IMR-90 (cell line): ENCODE results near the gene EZR. TPM values are rescaled to one million over a fixed set of nuclear protein-coding genes. Genes with fewer than 3 reads are reported as not detected.

Experiments used
- ATAC-seq: fragments of 200-7000 bp; cut with Tn5 transposase; 2 replicates; pipeline ENCODE4 v1.9.1; 2020; ENCODE audit warnings: low read depth, mild to moderate bottlenecking, moderate library complexity
- BruUV-seq: library from RNA; stranded (reverse); fragments of 400-500 nt; replicated peaks from 2 replicates; lab custom pipeline; 2021; lab: Mats Ljungman, UMichigan
- CTCF ChIA-PET: fragments of 300-600 bp; formaldehyde crosslinking; extraction: SDS; loops from one replicate; lab custom pipeline; 2021; ENCODE audit warnings: antibody characterized with exemption; lab: Yijun Ruan, JAX
- POLR2A ChIA-PET: fragments of 300-600 bp; sonication (Branson Sonifier 250); formaldehyde crosslinking; loops from one replicate; lab custom pipeline; 2022; ENCODE audit warnings: antibody characterized with exemption; ENCODE audit not compliant: unreplicated experiment; lab: Charles Lee
- DNase-seq: peaks from one replicate; pipeline ENCODE4 v3.0.0; 2013
- H2AFZ ChIP-seq: replicated peaks from 2 replicates; pipeline ENCODE3; 2013; ENCODE audit warnings: low read length, mild to moderate bottlenecking; ENCODE audit not compliant: poor library complexity
- H2AK5ac ChIP-seq: 2 replicates; pipeline ENCODE4 v1.6.1; 2013; ENCODE audit warnings: low read depth, low read length, inconsistent platforms
- H2AK9ac ChIP-seq: replicated peaks from 2 replicates; pipeline ENCODE3; 2013; ENCODE audit warnings: mild to moderate bottlenecking, low read depth, low read length, moderate library complexity; ENCODE audit not compliant: poor library complexity
- H2BK120ac ChIP-seq: 2 replicates; pipeline ENCODE4 v1.6.1; 2013; ENCODE audit warnings: low read depth, low read length, inconsistent platforms
- H2BK15ac ChIP-seq: 3 replicates; pipeline ENCODE4 v1.6.1; 2013; ENCODE audit warnings: low read depth, low read length, inconsistent platforms
- H2BK20ac ChIP-seq: 2 replicates; pipeline ENCODE4 v1.6.1; 2013; ENCODE audit warnings: low read depth, mild to moderate bottlenecking, inconsistent platforms, low read length, moderate library complexity
- H2BK5ac ChIP-seq: 2 replicates; pipeline ENCODE4 v1.6.1; 2013; ENCODE audit warnings: mild to moderate bottlenecking, low read depth, low read length, inconsistent platforms; ENCODE audit not compliant: poor library complexity, severe bottlenecking
- H3K14ac ChIP-seq: replicated peaks from 2 replicates; pipeline ENCODE4 v1.6.1; 2013; ENCODE audit warnings: low read depth, low read length, inconsistent platforms
- H3K18ac ChIP-seq: 2 replicates; pipeline ENCODE4 v1.6.1; 2013; ENCODE audit warnings: low read depth, low read length, control low read depth
- H3K23ac ChIP-seq: 2 replicates; pipeline ENCODE4 v1.6.1; 2013; ENCODE audit warnings: low read depth, low read length, inconsistent platforms
- H3K27ac ChIP-seq: 2 replicates; pipeline ENCODE4 v1.5.1; 2013; ENCODE audit warnings: mild to moderate bottlenecking, control low read depth, low read length; ENCODE audit not compliant: insufficient read depth
- H3K27me3 ChIP-seq: 2 replicates; pipeline ENCODE4 v1.6.1; 2013; ENCODE audit warnings: low read length; ENCODE audit not compliant: control insufficient read depth, insufficient read depth
- H3K36me3 ChIP-seq: 2 replicates; pipeline ENCODE4 v1.6.1; 2013; ENCODE audit warnings: low read length, mixed read lengths; ENCODE audit not compliant: control insufficient read depth, insufficient read depth
- H3K4ac ChIP-seq: 2 replicates; pipeline ENCODE4 v1.6.1; 2013; ENCODE audit warnings: low read depth, low read length, inconsistent platforms
- H3K4me1 ChIP-seq: 2 replicates; pipeline ENCODE4 v1.6.1; 2013; ENCODE audit warnings: low read length, mixed read lengths; ENCODE audit not compliant: control insufficient read depth, insufficient read depth
- H3K4me2 ChIP-seq: 2 replicates; pipeline ENCODE4 v1.6.1; 2013; ENCODE audit warnings: low read depth, mild to moderate bottlenecking, control low read depth, low read length, moderate library complexity
- H3K4me3 ChIP-seq: 2 replicates; pipeline ENCODE4 v1.5.1; 2013; ENCODE audit warnings: low read depth, mild to moderate bottlenecking, control low read depth, low read length, moderate library complexity; ENCODE audit not compliant: insufficient read depth
- H3K56ac ChIP-seq: 2 replicates; pipeline ENCODE4 v1.6.1; 2013; ENCODE audit warnings: low read length, inconsistent platforms; ENCODE audit not compliant: insufficient read depth; ENCODE audit errors: extremely low read depth
- H3K79me1 ChIP-seq, 2 experiments: 2 replicates each; pipeline ENCODE4 v1.6.1; 2013; ENCODE audit warnings: low read length in 2 of 2, inconsistent platforms in 1 of 2, low read depth in 1 of 2
- H3K9ac ChIP-seq: 2 replicates; pipeline ENCODE4 v1.6.1; 2013; ENCODE audit warnings: low read depth, low read length, control low read depth
- H3K9me1 ChIP-seq: 2 replicates; pipeline ENCODE4 v1.6.1; 2013; ENCODE audit warnings: low read length, inconsistent platforms; ENCODE audit not compliant: insufficient read depth
- H3K9me3 ChIP-seq: 2 replicates; pipeline ENCODE4 v1.6.1; 2013; ENCODE audit warnings: low read length; ENCODE audit not compliant: control insufficient read depth, insufficient read depth
- H4K20me1 ChIP-seq: 2 replicates; pipeline ENCODE4 v1.6.1; 2013; ENCODE audit warnings: low read length, inconsistent platforms; ENCODE audit not compliant: insufficient read depth
- H4K5ac ChIP-seq: 2 replicates; pipeline ENCODE4 v1.6.1; 2013; ENCODE audit warnings: mild to moderate bottlenecking, low read depth, low read length, control low read depth
- H4K8ac ChIP-seq, 2 experiments: 2 replicates each; pipeline ENCODE4 v1.6.1; 2013; ENCODE audit warnings: low read depth in 2 of 2, low read length in 2 of 2, control low read depth in 1 of 2, inconsistent platforms in 1 of 2
- H4K91ac ChIP-seq: 2 replicates; pipeline ENCODE4 v1.6.1; 2013; ENCODE audit warnings: low read depth, low read length, inconsistent platforms; ENCODE audit not compliant: insufficient read depth
- BHLHE40 ChIP-seq: fragments of 150-350 bp; IDR thresholded peaks from 2 replicates; pipeline ENCODE4 v1.6.1; 2016; ENCODE audit warnings: mild to moderate bottlenecking, low read depth, low read length
- CHD1 ChIP-seq: IDR thresholded peaks from 2 replicates; pipeline ENCODE4 v1.6.1; 2012; ENCODE audit warnings: low read depth, low read length, improper control_type of control experiment
- CTCF ChIP-seq: conservative IDR thresholded peaks from 2 replicates; pipeline ENCODE4 v1.5.1; 2012; ENCODE audit warnings: mild to moderate bottlenecking, low read depth, low read length, improper control_type of control experiment
- ELK1 ChIP-seq: fragments of 150-350 bp; IDR thresholded peaks from 2 replicates; pipeline ENCODE4 v1.6.1; 2016; ENCODE audit warnings: low read depth, mild to moderate bottlenecking, low read length, moderate library complexity, borderline replicate concordance
- FOS ChIP-seq: fragments of 150-350 bp; IDR thresholded peaks from 2 replicates; pipeline ENCODE4 v1.6.1; 2016; ENCODE audit warnings: low read depth, low read length
- MAFK ChIP-seq: IDR thresholded peaks from 2 replicates; pipeline ENCODE4 v1.6.1; 2012; ENCODE audit warnings: low read depth, low read length, improper control_type of control experiment
- MXI1 ChIP-seq: IDR thresholded peaks from 2 replicates; pipeline ENCODE4 v1.6.1; 2012; ENCODE audit warnings: low read depth, mild to moderate bottlenecking, low read length, moderate library complexity, borderline replicate concordance
- NFE2L2 ChIP-seq: fragments of 150-350 bp; IDR thresholded peaks from 2 replicates; pipeline ENCODE4 v1.6.1; 2016; ENCODE audit warnings: low read depth, mild to moderate bottlenecking, low read length
- RAD21 ChIP-seq: IDR thresholded peaks from 2 replicates; pipeline ENCODE4 v1.6.1; 2012; ENCODE audit warnings: low read length, improper control_type of control experiment
- RCOR1 ChIP-seq: IDR thresholded peaks from 2 replicates; pipeline ENCODE4 v1.6.1; 2012; ENCODE audit warnings: mild to moderate bottlenecking, low read length, improper control_type of control experiment; ENCODE audit not compliant: insufficient replicate concordance
- RFX5 ChIP-seq: IDR thresholded peaks from 2 replicates; pipeline ENCODE4 v1.8.0; 2012; ENCODE audit warnings: low read depth, mild to moderate bottlenecking, low read length, moderate library complexity
- SMC3 ChIP-seq: fragments of 150-350 bp; IDR thresholded peaks from 2 replicates; pipeline ENCODE4 v1.6.1; 2016; ENCODE audit warnings: low read depth, mild to moderate bottlenecking, antibody characterized with exemption, low read length, moderate library complexity
- USF2 ChIP-seq: fragments of 150-350 bp; IDR thresholded peaks from 2 replicates; pipeline ENCODE4 v1.6.1; 2017; ENCODE audit warnings: mild to moderate bottlenecking, antibody characterized with exemption, low read length, low read depth
- WGBS, 2 experiments: methylation state at CpG; one replicate each; pipeline versions ENCODE4 v1.1.5 to v1.1.7; 2013; ENCODE audit warnings: missing lambda C conversion rate in 2 of 2; ENCODE audit not compliant: insufficient read length in 1 of 2; ENCODE audit errors: extremely low coverage in 2 of 2; 5-methylcytosine and 5-hydroxymethylcytosine counted together
- dilution Hi-C: fragments of 300-500 bp; cut with HindIII; formaldehyde crosslinking; loops from one replicate; pipeline ENCODE4 v1.14.3; 2018; ENCODE audit warnings: low sequenced_read_pairs; ENCODE audit not compliant: unreplicated experiment
- in situ Hi-C: fragments of 300-500 bp; cut with MboI; formaldehyde crosslinking; loops from 3 replicates; pipeline ENCODE4 v1.14.3; 2019; ENCODE audit warnings: low sequenced_read_pairs, inconsistent platforms, mixed read lengths
- intact Hi-C: fragments of 100-400 bp; cut with micrococcal nuclease; formaldehyde crosslinking; loops from 2 replicates; pipeline ENCODE4 v1.10.0; 2022
- polyA plus RNA-seq, 3 experiments: library from polyadenylated mRNA; depleted of rRNA; stranded (reverse); fragments of >200 nt; gene quantifications; 2 replicates each; pipeline ENCODE4 v1.2.3, GENCODE V29; 2012; ENCODE audit warnings: low replicate concordance in 1 of 3
- total RNA-seq: library from RNA; depleted of rRNA; stranded (reverse); fragments of >200 nt; gene quantifications from 2 replicates; pipeline ENCODE4 v1.2.3, GENCODE V29; 2012

EZR gene
- total and polyA plus RNA-seq, 2 of the 4 experiments (the other 2 are of a cell fraction) = 83.8 to 145 TPM

GRCh38 chr6:158751224-158751623 lies 67.9 kb downstream of the EZR start:
- intact Hi-C loops (no loop called here), dilution Hi-C loops (no loop called here), in situ Hi-C loops (no loop called here)
- Histone ChIP-seq H4K8ac (no peak overlapping the region), H4K5ac (no peak overlapping the region), H3K14ac (no peak overlapping the region), H4K91ac (no peak overlapping the region), H3K18ac (no peak overlapping the region), H3K27ac (no peak overlapping the region), H2AK9ac (no peak overlapping the region), H3K27me3 (no peaks in the 10 kb centered on the region), H2BK15ac (no peak overlapping the region), H4K20me1 (no peaks in the 10 kb centered on the region), H2BK5ac (no peak overlapping the region), H3K4me1 (no peaks in the 10 kb centered on the region; the same call in 1 of the 2 replicates), H3K56ac (no peak overlapping the region), H3K79me1 (no peaks in the 10 kb centered on the region), H3K4ac (no peak overlapping the region), H3K9me1 (no peaks in the 10 kb centered on the region), H3K9ac (no peak overlapping the region), H3K4me3 (no peak overlapping the region), H3K4me2 (no peak overlapping the region), H2BK120ac (no peak overlapping the region), H2BK20ac (no peak overlapping the region), H2AFZ (no peak overlapping the region), H3K9me3 (no peaks in the 10 kb centered on the region), H2AK5ac (no peak overlapping the region), H3K36me3 (no peaks in the 10 kb centered on the region), H3K23ac (no peak overlapping the region)
- ChIA-PET CTCF (no interaction called here), POLR2A (no interaction called here)
- TF ChIP-seq SMC3 = no peak
- no peak for TF ChIP-seq ELK1
- TF ChIP-seq USF2 = no peak
- TF ChIP-seq RFX5 = no peak
- no peak for TF ChIP-seq NFE2L2
- no peak for TF ChIP-seq BHLHE40
- no peak for TF ChIP-seq MXI1
- no peak for TF ChIP-seq CTCF
- no peak for TF ChIP-seq RAD21
- no peak for TF ChIP-seq MAFK
- TF ChIP-seq FOS = no peak
- no peak for TF ChIP-seq RCOR1
- TF ChIP-seq CHD1 = no peak
- DNase-seq = no peak
- ATAC-seq = no peak
- 40% methylated on average over 1 of the region's 9 CpGs; no CpG with 5 or more reads in 1 of the 2 experiments for WGBS, 2 experiments
- no TSS peak for BruUV-seq
